GM19438 (cell line): ENCODE measurements around the gene CRACDL.

Source experiments
- ATAC-seq: cut with Tn5 transposase; IDR thresholded peaks from one replicate; pipeline ENCODE4 v1.9.1; 2021; ENCODE audit warnings: low read depth; ENCODE audit not compliant: unreplicated experiment

CRACDL gene

GRCh38 chr2:98928242-98928641 is 7.8 kb downstream of the CRACDL start:
- ATAC-seq, result no peak

GRCh38 chr2:98927027-98927426 is 9.0 kb downstream of the CRACDL start:
- ATAC-seq, result no peak

GRCh38 chr2:98926601-98927000 is 9.4 kb downstream of the CRACDL start:
- ATAC-seq, result no peak

- ATAC-seq, result no peak
Measured at GRCh38 chr2:98924910-98925309, 11.1 kb downstream of the CRACDL start.

GRCh38 chr2:98924038-98924830 is 11.8 kb downstream of the CRACDL start:
- no peak for ATAC-seq

- no peak for ATAC-seq
Measured at GRCh38 chr2:98923244-98923940, 12.6 kb downstream of the CRACDL start.

GRCh38 chr2:98921062-98921461 is 15.0 kb downstream of the CRACDL start:
- ATAC-seq, result no peak

GRCh38 chr2:98917031-98917471 is 19.0 kb downstream of the CRACDL start:
- ATAC-seq, result no peak

- no peak for ATAC-seq
Measured at GRCh38 chr2:98915751-98916358, 20.2 kb downstream of the CRACDL start.

- ATAC-seq, result no peak
Measured at GRCh38 chr2:98914713-98915580, 21.1 kb downstream of the CRACDL start.

- ATAC-seq, result no peak
Measured at GRCh38 chr2:98913916-98914712, 21.9 kb downstream of the CRACDL start.

- no peak for ATAC-seq
Measured at GRCh38 chr2:98912957-98913915, 22.8 kb downstream of the CRACDL start.

- ATAC-seq, result no peak
Measured at GRCh38 chr2:98912221-98912851, 23.7 kb downstream of the CRACDL start.

GRCh38 chr2:98911376-98912154 is 24.5 kb downstream of the CRACDL start:
- no peak for ATAC-seq

GRCh38 chr2:98911126-98911375 is 25.0 kb downstream of the CRACDL start:
- ATAC-seq, result no peak

GRCh38 chr2:98910349-98911125 is 25.5 kb downstream of the CRACDL start:
- no peak for ATAC-seq
